GM12872 (cell line): ENCODE data around the gene UBA6.

Source experiments
- CTCF ChIP-seq: IDR thresholded peaks from 3 replicates; pipeline ENCODE4 v1.5.1; 2011; ENCODE audit warnings: low read depth, mild to moderate bottlenecking, low read length, moderate library complexity; ENCODE audit not compliant: insufficient read depth

The UBA6 gene

GRCh38 chr4:67712650-67713528 lies 11.9 kb upstream of the UBA6 start:
- no peak for TF ChIP-seq CTCF

GRCh38 chr4:67712000-67712625 lies 11.2 kb upstream of the UBA6 start:
- no peak for TF ChIP-seq CTCF

DNA sequence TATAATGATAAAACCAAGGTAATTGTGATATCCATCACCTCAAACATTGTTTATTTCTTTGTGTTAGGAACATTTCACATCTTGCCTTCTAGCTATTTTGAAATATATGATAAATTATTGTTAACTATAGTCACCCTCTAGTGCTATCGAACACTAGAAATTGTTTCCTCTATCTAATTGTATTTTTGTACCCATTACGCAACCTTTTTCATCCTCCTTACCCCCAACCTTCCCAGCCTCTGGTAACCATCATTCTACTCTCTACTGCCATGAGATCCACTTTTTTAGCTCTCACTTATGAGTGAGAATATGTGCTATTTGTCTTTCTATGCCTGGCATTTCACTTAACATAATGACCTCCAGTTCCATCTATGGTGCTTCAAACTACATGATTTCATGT lies 3.9 kb upstream of the UBA6 start:
- no peak for TF ChIP-seq CTCF

- no peak for TF ChIP-seq CTCF
Observed at GRCh38 chr4:67702166-67702565, 1.2 kb upstream of the UBA6 start.

- no peak for TF ChIP-seq CTCF
Observed at GRCh38 chr4:67701517-67701850, 529 bp upstream of the UBA6 start.

- TF ChIP-seq CTCF = no peak
Observed at GRCh38 chr4:67700116-67700737, 728 bp downstream of the UBA6 start.

GRCh38 chr4:67699603-67700002 lies 1.4 kb downstream of the UBA6 start:
- no peak for TF ChIP-seq CTCF
